Neural cell (in vitro differentiated cells): ENCODE results near the gene WDR77.

ENCODE experiments used
- POLR2AphosphoS5 ChIP-seq: IDR thresholded peaks from 2 replicates; pipeline ENCODE4 v1.6.1; 2012
- TF ChIP-seq, protein P1 (sequence below): fragments of 450-650 bp; IDR thresholded peaks from 2 replicates; pipeline ENCODE4 v1.5.1; 2014; ENCODE audit warnings: antibody characterized with exemption, mild to moderate bottlenecking, moderate library complexity; ENCODE audit not compliant: poor library complexity, severe bottlenecking

DNA sequence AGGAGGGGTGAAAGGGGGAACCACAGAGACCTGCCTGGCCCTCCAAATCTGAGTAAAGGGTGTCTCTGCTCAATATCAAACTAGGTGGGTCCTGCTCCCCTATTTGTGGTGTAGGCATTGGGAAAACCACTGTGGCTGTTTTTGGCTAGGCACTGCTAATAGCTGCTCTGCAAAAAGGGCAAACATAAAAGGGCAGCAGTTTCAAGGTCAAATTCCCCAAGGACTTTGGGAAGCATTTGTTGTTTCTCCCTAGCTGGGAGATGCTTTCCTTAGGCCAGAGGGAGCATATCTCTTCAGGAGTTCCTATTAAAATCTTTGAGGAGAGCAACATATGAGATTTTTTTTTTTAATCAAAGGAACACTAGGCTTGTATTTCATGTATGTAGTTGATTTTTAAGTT is 27.2 kb upstream of the WDR77 start:
- TF ChIP-seq, protein P1, sequence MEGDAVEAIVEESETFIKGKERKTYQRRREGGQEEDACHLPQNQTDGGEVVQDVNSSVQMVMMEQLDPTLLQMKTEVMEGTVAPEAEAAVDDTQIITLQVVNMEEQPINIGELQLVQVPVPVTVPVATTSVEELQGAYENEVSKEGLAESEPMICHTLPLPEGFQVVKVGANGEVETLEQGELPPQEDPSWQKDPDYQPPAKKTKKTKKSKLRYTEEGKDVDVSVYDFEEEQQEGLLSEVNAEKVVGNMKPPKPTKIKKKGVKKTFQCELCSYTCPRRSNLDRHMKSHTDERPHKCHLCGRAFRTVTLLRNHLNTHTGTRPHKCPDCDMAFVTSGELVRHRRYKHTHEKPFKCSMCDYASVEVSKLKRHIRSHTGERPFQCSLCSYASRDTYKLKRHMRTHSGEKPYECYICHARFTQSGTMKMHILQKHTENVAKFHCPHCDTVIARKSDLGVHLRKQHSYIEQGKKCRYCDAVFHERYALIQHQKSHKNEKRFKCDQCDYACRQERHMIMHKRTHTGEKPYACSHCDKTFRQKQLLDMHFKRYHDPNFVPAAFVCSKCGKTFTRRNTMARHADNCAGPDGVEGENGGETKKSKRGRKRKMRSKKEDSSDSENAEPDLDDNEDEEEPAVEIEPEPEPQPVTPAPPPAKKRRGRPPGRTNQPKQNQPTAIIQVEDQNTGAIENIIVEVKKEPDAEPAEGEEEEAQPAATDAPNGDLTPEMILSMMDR = no peak
- TF ChIP-seq POLR2AphosphoS5 = no peak
